ENCODE data around the gene DDX39A. TPM values are rescaled to one million over a fixed set of nuclear protein-coding genes. Genes with fewer than 3 reads are reported as not detected.
A peak's percentile ranks its signal among the peaks of the same experiment; 100 is the strongest.

DDX39A gene
- total and polyA plus RNA-seq, 2 experiments from 2014 or later, result 47.2 to 58.7 TPM

- Histone ChIP-seq H3F3A (ENCODE audit: insufficient read depth) (0 out of 2 replicates have a peak, but pooled peaks cover 8% of the 10 kb centered on the region), H3K36me3 (ENCODE audit: low read depth) (no peaks in the 10 kb centered on the region), H3K27me3 (replicated peaks; ENCODE audit: insufficient read depth) (no peaks in the 10 kb centered on the region), H3K27ac (peak overlapping the region; percentile 79), H3K9me3 (ENCODE audit: low read depth) (no peaks in the 10 kb centered on the region), H2AFZ (peak overlapping the region; percentile 64), H3K4me2 (ENCODE audit: unreplicated experiment) (peak overlapping the region; percentile 81), H3K4me1 (ENCODE audit: insufficient read depth) (peaks cover 26% of the 10 kb centered on the region), H4K20me1 (ENCODE audit: insufficient read depth) (no peaks in the 10 kb centered on the region), H3K9me2 (ENCODE audit: insufficient read depth) (no peaks in the 10 kb centered on the region), H3K9ac (peak overlapping the region; percentile 93), H3K4me3 (peak overlapping the region; percentile 76), H3K79me2 (ENCODE audit: insufficient read depth) (peaks cover 55% of the 10 kb centered on the region)
- in situ Hi-C loops (cut with MboI), result no loop called here
- no peak for TF ChIP-seq EZH2phosphoT487 (IDR thresholded peaks at IDR 0.05; ENCODE audit: insufficient read depth, low read depth)
- TF ChIP-seq EZH2 (IDR thresholded peaks at IDR 0.05; ENCODE audit: insufficient read depth, poor library complexity, severe bottlenecking), result no peak
- 11 to 13% methylated on average over 18 of the region's 18 CpGs for WGBS, 2 experiments (ENCODE audit: low coverage in 1 of 2, low lambda C conversion rate in 2 of 2, missing lambda C conversion rate in 2 of 2)
- DNase-seq, result peak; percentile 90
Observed at GRCh38 chr19:14381689-14382474, 37.3 kb downstream of the DDX39A start.

- TF ChIP-seq EZH2 (IDR thresholded peaks at IDR 0.05; ENCODE audit: insufficient read depth, poor library complexity, severe bottlenecking) (no peak), EZH2phosphoT487 (IDR thresholded peaks at IDR 0.05; ENCODE audit: insufficient read depth, low read depth) (no peak)
- Histone ChIP-seq H3K4me1 (ENCODE audit: insufficient read depth) (peaks cover 23% of the 10 kb centered on the region), H3K4me2 (ENCODE audit: unreplicated experiment) (no peak overlapping the region), H3K27me3 (replicated peaks; ENCODE audit: insufficient read depth) (no peaks in the 10 kb centered on the region), H3K9me3 (ENCODE audit: low read depth) (no peaks in the 10 kb centered on the region), H3K36me3 (ENCODE audit: low read depth) (no peaks in the 10 kb centered on the region), H4K20me1 (ENCODE audit: insufficient read depth) (no peaks in the 10 kb centered on the region), H3F3A (ENCODE audit: insufficient read depth) (0 out of 2 replicates have a peak, but pooled peaks cover 8% of the 10 kb centered on the region), H3K4me3 (no peak overlapping the region), H2AFZ (no peak overlapping the region), H3K79me2 (ENCODE audit: insufficient read depth) (peaks cover 31% of the 10 kb centered on the region), H3K9me2 (ENCODE audit: insufficient read depth) (no peaks in the 10 kb centered on the region), H3K27ac (no peak overlapping the region), H3K9ac (no peak overlapping the region)
- DNase-seq, result no peak
- 57 to 60% methylated on average over 9 of the region's 9 CpGs for WGBS, 2 experiments (ENCODE audit: low coverage in 1 of 2, low lambda C conversion rate in 2 of 2, missing lambda C conversion rate in 2 of 2)
- in situ Hi-C loops (cut with MboI), result no loop called here
Observed at GRCh38 chr19:14379294-14380065, 39.7 kb downstream of the DDX39A start.

- 59 to 64% methylated on average over 4 of the region's 4 CpGs for WGBS, 2 experiments (ENCODE audit: low coverage in 1 of 2, low lambda C conversion rate in 2 of 2, missing lambda C conversion rate in 2 of 2)
- TF ChIP-seq EZH2phosphoT487 (IDR thresholded peaks at IDR 0.05; ENCODE audit: insufficient read depth, low read depth) (no peak), EZH2 (IDR thresholded peaks at IDR 0.05; ENCODE audit: insufficient read depth, poor library complexity, severe bottlenecking) (no peak)
- no peak overlapping the region for H3K9ac ChIP-seq
- no peaks in the 10 kb centered on the region for H3K36me3 ChIP-seq (ENCODE audit: low read depth)
- no peak overlapping the region for H2AFZ ChIP-seq
- H3K27me3 ChIP-seq (replicated peaks; ENCODE audit: insufficient read depth), result no peaks in the 10 kb centered on the region
- no peak overlapping the region for H3K4me3 ChIP-seq
- peaks cover 25% of the 10 kb centered on the region for H3K79me2 ChIP-seq (ENCODE audit: insufficient read depth)
- no peaks in the 10 kb centered on the region for H4K20me1 ChIP-seq (ENCODE audit: insufficient read depth)
- peaks cover 19% of the 10 kb centered on the region for H3K4me1 ChIP-seq (ENCODE audit: insufficient read depth)
- DNase-seq, result no peak
- no peaks in the 10 kb centered on the region for H3K9me2 ChIP-seq (ENCODE audit: insufficient read depth)
- in situ Hi-C loops (cut with MboI), result no loop called here
- no peak overlapping the region for H3K4me2 ChIP-seq (ENCODE audit: unreplicated experiment)
- no peak overlapping the region for H3K27ac ChIP-seq
- 0 out of 2 replicates have a peak, but pooled peaks cover 8% of the 10 kb centered on the region for H3F3A ChIP-seq (ENCODE audit: insufficient read depth)
- H3K9me3 ChIP-seq (ENCODE audit: low read depth), result no peaks in the 10 kb centered on the region
Observed at GRCh38 chr19:14378890-14379289, 40.3 kb downstream of the DDX39A start.

- 81 to 86% methylated on average over 13 of the region's 13 CpGs for WGBS, 2 experiments (ENCODE audit: low coverage in 1 of 2, low lambda C conversion rate in 2 of 2, missing lambda C conversion rate in 2 of 2)
- H3K9me3 ChIP-seq (ENCODE audit: low read depth), result no peaks in the 10 kb centered on the region
- H3K36me3 ChIP-seq (ENCODE audit: low read depth), result no peaks in the 10 kb centered on the region
- peaks cover 9% of the 10 kb centered on the region; the same call in 1 of the 2 replicates for H3K4me1 ChIP-seq (ENCODE audit: insufficient read depth)
- H3K79me2 ChIP-seq (ENCODE audit: insufficient read depth), result peaks cover 15% of the 10 kb centered on the region
- H3K27me3 ChIP-seq (replicated peaks; ENCODE audit: insufficient read depth), result no peaks in the 10 kb centered on the region
- in situ Hi-C loops (cut with MboI), result no loop called here
- H3K4me2 ChIP-seq (ENCODE audit: unreplicated experiment), result no peak overlapping the region
- no peak overlapping the region for H3K9ac ChIP-seq
- H4K20me1 ChIP-seq (ENCODE audit: insufficient read depth), result no peaks in the 10 kb centered on the region
- no peak overlapping the region for H3K4me3 ChIP-seq
- TF ChIP-seq EZH2 (IDR thresholded peaks at IDR 0.05; ENCODE audit: insufficient read depth, poor library complexity, severe bottlenecking), result no peak
- TF ChIP-seq EZH2phosphoT487 (IDR thresholded peaks at IDR 0.05; ENCODE audit: insufficient read depth, low read depth), result no peak
- no peaks in the 10 kb centered on the region for H3K9me2 ChIP-seq (ENCODE audit: insufficient read depth)
- no peak overlapping the region for H2AFZ ChIP-seq
- no peak overlapping the region for H3K27ac ChIP-seq
- H3F3A ChIP-seq (ENCODE audit: insufficient read depth), result 0 out of 2 replicates have a peak, but pooled peaks cover 8% of the 10 kb centered on the region
- no peak for DNase-seq
Observed at GRCh38 chr19:14377883-14378328, 41.2 kb downstream of the DDX39A start.

Data from GM23248 (cell line).